T-helper 17 cell (primary cell): ENCODE measurements around the gene FAM228B. TPM values are rescaled to one million over a fixed set of nuclear protein-coding genes. Genes with fewer than 3 reads are reported as not detected.
A peak's percentile ranks its signal among the peaks of the same experiment; 100 is the strongest.

ENCODE experiments used
- ATAC-seq: fragments of 150-1000 bp; cut with Tn5 transposase; 2 replicates; pipeline ENCODE4 v1.10.0; 2021; ENCODE audit warnings: mild to moderate bottlenecking, moderate library complexity
- DNase-seq, 3 donors: peaks; one replicate each; pipeline versions ENCODE4 v3.0.0 to v3.0.0-alpha.2; 2020 to 2021
- H3K9me3 ChIP-seq: one replicate; pipeline ENCODE4 v1.7.0; 2013; ENCODE audit warnings: low read length, mild to moderate bottlenecking; ENCODE audit not compliant: control insufficient read depth, poor library complexity, severe bottlenecking
- H3K27ac Mint-ChIP-seq: one replicate; pipeline ENCODE4 v1.8.0; 2022; ENCODE audit warnings: mild to moderate bottlenecking, moderate library complexity, mixed read lengths
- H3K27me3 Mint-ChIP-seq: one replicate; pipeline ENCODE4 v1.8.0; 2022; ENCODE audit warnings: mixed read lengths
- H3K36me3 Mint-ChIP-seq: one replicate; pipeline ENCODE4 v1.8.0; 2022; ENCODE audit warnings: low read depth, mixed read lengths
- H3K4me1 Mint-ChIP-seq: one replicate; pipeline ENCODE4 v1.8.0; 2022; ENCODE audit warnings: mild to moderate bottlenecking, mixed read lengths
- H3K4me3 Mint-ChIP-seq: one replicate; pipeline ENCODE4 v1.8.0; 2022; ENCODE audit warnings: mild to moderate bottlenecking, moderate library complexity, mixed read lengths
- total RNA-seq, 4 donors: library from RNA in 2 of 4; stranded (reverse) in 2 of 4; gene quantifications; one replicate each; pipeline ENCODE4 v1.2.3 and lab custom pipeline; 2022 to 2026

Gene FAM228B
- total RNA-seq (10 to 100 TPM; 10.7 to 16.2 TPM), total RNA-seq (lab: John Stamatoyannopoulos, UW) (4.8 to 7.9 reads per million in 2 donors)

- no peaks in the 10 kb centered on the region for H3K9me3 ChIP-seq
- H3K27me3 Mint-ChIP-seq, result no peaks in the 10 kb centered on the region
- peak within 1 kb of the TSS; percentile 76 for H3K27ac Mint-ChIP-seq
- H3K4me3 Mint-ChIP-seq, result peak within 1 kb of the TSS; percentile 87
- DNase-seq (peak; percentile 25 to 32 (median 27)), ATAC-seq (peak; percentile 89)
- H3K4me1 Mint-ChIP-seq, result peaks cover 17% of the 10 kb centered on the region
- H3K36me3 Mint-ChIP-seq, result peaks cover 6% of the 10 kb centered on the region
These were observed at the start of gene FAM228B, which contains the start of gene PFN4 for GRCh38 chr2:24123195-24123921. FAM228B (plus strand) TSS chr2:24123469; CDS start chr2:24124362, 893 bp downstream. PFN4 (minus strand) TSS chr2:24123334; CDS start chr2:24122535, 799 bp downstream.

- Mint-ChIP-seq H3K27me3 (no peaks in the 10 kb centered on the region), H3K4me3 (no peak overlapping the region), H3K27ac (peak overlapping the region; percentile 92), H3K36me3 (no peaks in the 10 kb centered on the region), H3K4me1 (peaks cover 23% of the 10 kb centered on the region)
- ATAC-seq (no peak), DNase-seq (no peak)
- H3K9me3 ChIP-seq, result no peaks in the 10 kb centered on the region
These were observed 49.5 kb upstream of the FAM228B start for GRCh38 chr2:24073816-24074215.

GRCh38 chr2:24075259-24075658, 48.0 kb upstream of the FAM228B start:
- no peaks in the 10 kb centered on the region for H3K9me3 ChIP-seq
- Mint-ChIP-seq H3K4me3 (peak overlapping the region; percentile 95), H3K36me3 (no peaks in the 10 kb centered on the region), H3K4me1 (peaks cover 23% of the 10 kb centered on the region), H3K27ac (peak overlapping the region; percentile 92), H3K27me3 (no peaks in the 10 kb centered on the region)
- no peak for DNase-seq
- ATAC-seq, result no peak

- Mint-ChIP-seq H3K36me3 (no peaks in the 10 kb centered on the region), H3K27ac (peak within 1 kb of the TSS; percentile 92), H3K4me1 (peaks cover 23% of the 10 kb centered on the region), H3K4me3 (peak within 1 kb of the TSS; percentile 95), H3K27me3 (no peaks in the 10 kb centered on the region)
- no peaks in the 10 kb centered on the region for H3K9me3 ChIP-seq
- ATAC-seq, result peak; percentile 86
- DNase-seq, result peak; percentile 99 to 100 (median 100)
These were observed 47.1 kb upstream of the FAM228B start, which contains the start of gene SF3B6 for GRCh38 chr2:24075915-24076848. SF3B6 (minus strand) TSS chr2:24076326; CDS start chr2:24076229, 97 bp downstream.

GRCh38 chr2:24076849-24077534, 46.3 kb upstream of the FAM228B start:
- no peaks in the 10 kb centered on the region for H3K27me3 Mint-ChIP-seq
- H3K4me1 Mint-ChIP-seq, result peaks cover 23% of the 10 kb centered on the region
- no peaks in the 10 kb centered on the region for H3K9me3 ChIP-seq
- peak overlapping the region; percentile 95 for H3K4me3 Mint-ChIP-seq
- DNase-seq, result no peak
- peak; percentile 33 for ATAC-seq
- peak overlapping the region; percentile 92 for H3K27ac Mint-ChIP-seq
- no peaks in the 10 kb centered on the region for H3K36me3 Mint-ChIP-seq

- Mint-ChIP-seq H3K27me3 (no peaks in the 10 kb centered on the region), H3K27ac (peak overlapping the region; percentile 92), H3K4me3 (peak overlapping the region; percentile 95), H3K4me1 (peaks cover 19% of the 10 kb centered on the region), H3K36me3 (no peaks in the 10 kb centered on the region)
- DNase-seq (no peak), ATAC-seq (no peak)
- H3K9me3 ChIP-seq, result no peaks in the 10 kb centered on the region
These were observed 45.8 kb upstream of the FAM228B start for GRCh38 chr2:24077535-24077877.

- DNase-seq (no peak), ATAC-seq (no peak)
- peak overlapping the region; percentile 95 for H3K4me3 Mint-ChIP-seq
- H3K27me3 Mint-ChIP-seq, result no peaks in the 10 kb centered on the region
- peaks cover 18% of the 10 kb centered on the region for H3K4me1 Mint-ChIP-seq
- H3K36me3 Mint-ChIP-seq, result no peaks in the 10 kb centered on the region
- H3K9me3 ChIP-seq, result no peaks in the 10 kb centered on the region
- peak overlapping the region; percentile 92 for H3K27ac Mint-ChIP-seq
These were observed 45.4 kb upstream of the FAM228B start for GRCh38 chr2:24077879-24078278.

- H3K9me3 ChIP-seq, result no peaks in the 10 kb centered on the region
- H3K27ac Mint-ChIP-seq, result no peak overlapping the region
- H3K4me1 Mint-ChIP-seq, result peaks cover 22% of the 10 kb centered on the region
These were observed 42.6 kb upstream of the FAM228B start for GRCh38 chr2:24080701-24081100.

GRCh38 chr2:24082787-24083566, 40.3 kb upstream of the FAM228B start:
- Mint-ChIP-seq H3K4me1 (peaks cover 14% of the 10 kb centered on the region), H3K27ac (peak overlapping the region; percentile 60), H3K4me3 (peak overlapping the region; percentile 90), H3K27me3 (no peaks in the 10 kb centered on the region), H3K36me3 (no peaks in the 10 kb centered on the region)
- DNase-seq (no peak), ATAC-seq (no peak)
- H3K9me3 ChIP-seq, result no peaks in the 10 kb centered on the region

More at GRCh38 chr2:24080701-24081100, 42.6 kb upstream of the FAM228B start:
- DNase-seq, result no peak
- Mint-ChIP-seq H3K27me3 (no peaks in the 10 kb centered on the region), H3K4me3 (no peak overlapping the region), H3K36me3 (no peaks in the 10 kb centered on the region)
- no peak for ATAC-seq

GRCh38 chr2:24083567-24084385, 39.5 kb upstream of the FAM228B start:
- DNase-seq (peak in 1 of 3 donors; percentile 18), ATAC-seq (peak; percentile 74)
- peaks cover 14% of the 10 kb centered on the region for H3K4me1 Mint-ChIP-seq
- peak overlapping the region; percentile 90 for H3K4me3 Mint-ChIP-seq
- H3K36me3 Mint-ChIP-seq, result no peaks in the 10 kb centered on the region
- peak overlapping the region; percentile 60 for H3K27ac Mint-ChIP-seq
- no peaks in the 10 kb centered on the region for H3K27me3 Mint-ChIP-seq
- no peaks in the 10 kb centered on the region for H3K9me3 ChIP-seq

- H3K4me3 Mint-ChIP-seq, result peak within 1 kb of the TSS; percentile 90
- DNase-seq, result peak; percentile 75 to 89 (median 83)
- H3K27ac Mint-ChIP-seq, result peak within 1 kb of the TSS; percentile 60
- H3K36me3 Mint-ChIP-seq, result no peaks in the 10 kb centered on the region
- H3K4me1 Mint-ChIP-seq, result peaks cover 14% of the 10 kb centered on the region
- peak; percentile 94 for ATAC-seq
- H3K9me3 ChIP-seq, result no peaks in the 10 kb centered on the region
- H3K27me3 Mint-ChIP-seq, result no peaks in the 10 kb centered on the region
These were observed 38.7 kb upstream of the FAM228B start, which contains the start of gene TP53I3 for GRCh38 chr2:24084386-24085199. TP53I3 (minus strand) TSS chr2:24084834; CDS start chr2:24084326, 508 bp downstream.
